OCI-LY1 (cell line): ENCODE data around the gene RNGTT.

Experiments used
- H2AFZ ChIP-seq: fragments of 200-600 bp; sonication (generic), shearing (Covaris generic); 2 replicates; pipeline ENCODE4 v1.6.0; 2014; ENCODE audit warnings: antibody characterized with exemption, mild to moderate bottlenecking, low read length
- H3F3A ChIP-seq: fragments of 200-600 bp; sonication (generic), shearing (Covaris generic); 2 replicates; pipeline ENCODE4 v1.6.0; 2014; ENCODE audit warnings: mild to moderate bottlenecking, antibody characterized with exemption, low read length, moderate library complexity; ENCODE audit not compliant: insufficient read depth
- H3K27ac ChIP-seq: fragments of 200-600 bp; sonication (generic); 2 replicates; pipeline ENCODE4 v1.5.1; 2014; ENCODE audit warnings: low read length, mixed run types, mild to moderate bottlenecking, low read depth; ENCODE audit not compliant: poor library complexity, severe bottlenecking
- H3K27me3 ChIP-seq: fragments of 200-600 bp; sonication (generic); 2 replicates; pipeline ENCODE4 v1.6.0; 2014; ENCODE audit warnings: antibody characterized with exemption, mild to moderate bottlenecking, low read length, moderate library complexity; ENCODE audit not compliant: insufficient read depth
- H3K36me3 ChIP-seq: fragments of 200-600 bp; sonication (generic); 2 replicates; pipeline ENCODE4 v1.6.1; 2014; ENCODE audit warnings: mild to moderate bottlenecking, antibody characterized with exemption, low read length, moderate library complexity, mixed read lengths; ENCODE audit not compliant: insufficient read depth
- H3K4me1 ChIP-seq: fragments of 200-600 bp; sonication (generic); 2 replicates; pipeline ENCODE4 v1.5.1; 2014; ENCODE audit warnings: mild to moderate bottlenecking, low read length, moderate library complexity; ENCODE audit not compliant: insufficient read depth, severe bottlenecking
- H3K4me2 ChIP-seq: fragments of 200-600 bp; sonication (generic), shearing (Covaris generic); 2 replicates; pipeline ENCODE4 v1.6.1; 2014; ENCODE audit warnings: low read length
- H3K4me3 ChIP-seq: fragments of 200-600 bp; sonication (generic); 2 replicates; pipeline ENCODE4 v1.5.1; 2014; ENCODE audit warnings: low read length, low read depth, mild to moderate bottlenecking, mixed read lengths; ENCODE audit not compliant: poor library complexity, severe bottlenecking
- H3K79me2 ChIP-seq: fragments of 200-600 bp; shearing (Covaris generic); 2 replicates; pipeline ENCODE4 v1.6.1; 2016; ENCODE audit warnings: mixed run types, low read length, mixed read lengths; ENCODE audit not compliant: insufficient read depth
- H3K9ac ChIP-seq: fragments of 200-600 bp; sonication (generic), shearing (Covaris generic); 2 replicates; pipeline ENCODE4 v1.6.1; 2014; ENCODE audit warnings: mild to moderate bottlenecking, low read length, mixed read lengths
- H3K9me2 ChIP-seq: fragments of 200-600 bp; sonication (generic), shearing (Covaris generic); 2 replicates; pipeline ENCODE4 v1.6.1; 2014; ENCODE audit warnings: low read depth, mild to moderate bottlenecking, low read length, mixed read lengths
- H3K9me3 ChIP-seq: fragments of 200-600 bp; shearing (Covaris generic); 2 replicates; pipeline ENCODE4 v1.6.1; 2014; ENCODE audit warnings: low read length, mixed read lengths
- H4K20me1 ChIP-seq: fragments of 200-600 bp; sonication (generic), shearing (Covaris generic); 2 replicates; pipeline ENCODE4 v1.6.0; 2016; ENCODE audit warnings: mild to moderate bottlenecking, low read length; ENCODE audit not compliant: insufficient read depth
- EZH2 ChIP-seq: fragments of 200-600 bp; sonication (generic), shearing (Covaris generic); IDR thresholded peaks from 2 replicates; pipeline ENCODE4 v1.8.0; 2017; ENCODE audit warnings: borderline replicate concordance, mixed run types, mild to moderate bottlenecking, antibody characterized with exemption, low read length, moderate library complexity, mixed read lengths
- TF ChIP-seq, protein P1 (sequence below): fragments of 200-600 bp; sonication (generic), shearing (Covaris generic); IDR thresholded peaks from 2 replicates; pipeline ENCODE4 v1.5.1; 2017; ENCODE audit warnings: mild to moderate bottlenecking, antibody characterized with exemption, low read length, moderate library complexity, mixed read lengths

RNGTT gene

DNA sequence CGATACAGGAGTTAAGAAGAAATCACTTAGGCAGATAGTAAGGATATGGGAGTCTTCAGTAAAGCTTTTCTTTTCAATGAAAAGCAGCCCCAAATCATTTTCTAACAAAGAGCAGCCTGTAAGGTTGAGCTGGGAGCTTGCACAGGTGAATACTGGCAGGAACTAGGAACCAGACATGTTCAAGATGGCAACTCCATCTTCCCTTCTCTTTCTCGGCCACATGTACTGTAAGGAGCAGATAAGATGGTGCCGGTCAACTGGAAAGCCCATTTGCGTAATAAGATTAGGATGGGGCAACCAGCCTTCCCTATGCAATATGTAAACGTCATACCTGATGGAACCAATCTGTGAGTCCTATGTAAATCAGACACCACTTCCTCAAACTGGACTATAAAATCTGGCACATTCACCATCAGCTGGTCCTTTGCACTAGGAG is 46.2 kb upstream of the RNGTT start:
- H3K9me3 ChIP-seq, result no peaks in the 10 kb centered on the region
- no peaks in the 10 kb centered on the region for H3K9me2 ChIP-seq
- H3K36me3 ChIP-seq, result no peaks in the 10 kb centered on the region
- no peak overlapping the region for H3K9ac ChIP-seq
- H3K79me2 ChIP-seq, result no peaks in the 10 kb centered on the region
- H4K20me1 ChIP-seq, result no peaks in the 10 kb centered on the region
- no peaks in the 10 kb centered on the region for H3K4me1 ChIP-seq
- H3K27me3 ChIP-seq, result no peaks in the 10 kb centered on the region
- no peaks in the 10 kb centered on the region for H3F3A ChIP-seq
- no peak overlapping the region for H3K4me3 ChIP-seq
- TF ChIP-seq, protein P1, sequence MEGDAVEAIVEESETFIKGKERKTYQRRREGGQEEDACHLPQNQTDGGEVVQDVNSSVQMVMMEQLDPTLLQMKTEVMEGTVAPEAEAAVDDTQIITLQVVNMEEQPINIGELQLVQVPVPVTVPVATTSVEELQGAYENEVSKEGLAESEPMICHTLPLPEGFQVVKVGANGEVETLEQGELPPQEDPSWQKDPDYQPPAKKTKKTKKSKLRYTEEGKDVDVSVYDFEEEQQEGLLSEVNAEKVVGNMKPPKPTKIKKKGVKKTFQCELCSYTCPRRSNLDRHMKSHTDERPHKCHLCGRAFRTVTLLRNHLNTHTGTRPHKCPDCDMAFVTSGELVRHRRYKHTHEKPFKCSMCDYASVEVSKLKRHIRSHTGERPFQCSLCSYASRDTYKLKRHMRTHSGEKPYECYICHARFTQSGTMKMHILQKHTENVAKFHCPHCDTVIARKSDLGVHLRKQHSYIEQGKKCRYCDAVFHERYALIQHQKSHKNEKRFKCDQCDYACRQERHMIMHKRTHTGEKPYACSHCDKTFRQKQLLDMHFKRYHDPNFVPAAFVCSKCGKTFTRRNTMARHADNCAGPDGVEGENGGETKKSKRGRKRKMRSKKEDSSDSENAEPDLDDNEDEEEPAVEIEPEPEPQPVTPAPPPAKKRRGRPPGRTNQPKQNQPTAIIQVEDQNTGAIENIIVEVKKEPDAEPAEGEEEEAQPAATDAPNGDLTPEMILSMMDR, result no peak
- TF ChIP-seq EZH2, result no peak
- H3K27ac ChIP-seq, result no peak overlapping the region
- H2AFZ ChIP-seq, result no peak overlapping the region
- H3K4me2 ChIP-seq, result no peak overlapping the region

DNA sequence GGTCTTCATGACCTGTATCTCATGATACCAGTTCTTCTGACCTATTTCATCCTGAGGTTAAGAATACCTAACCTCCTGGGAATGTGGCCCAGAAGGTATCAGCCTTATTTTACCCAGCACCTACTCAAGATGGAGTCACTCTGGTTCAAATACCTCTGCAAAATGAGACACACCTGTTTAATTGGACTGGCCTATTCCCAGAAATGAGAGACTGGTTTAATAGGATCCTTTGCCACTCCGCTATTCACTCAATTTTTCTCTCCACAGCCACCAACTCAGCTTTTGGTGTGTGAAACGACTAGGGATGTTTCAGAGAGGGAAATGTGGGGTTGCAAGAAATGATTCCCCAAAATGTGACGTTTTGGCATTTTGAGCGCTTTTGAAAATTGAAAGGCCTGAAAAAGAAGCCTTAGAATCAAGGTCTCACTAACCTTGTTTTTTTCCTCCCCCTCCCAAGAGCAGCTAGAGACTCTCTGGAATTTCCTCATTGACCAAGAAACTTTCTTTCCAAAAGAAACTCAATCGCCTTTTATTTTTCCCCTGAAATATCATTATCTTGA is 45.5 kb upstream of the RNGTT start:
- H3K9me2 ChIP-seq, result no peaks in the 10 kb centered on the region
- no peak overlapping the region for H3K4me3 ChIP-seq
- no peaks in the 10 kb centered on the region for H3F3A ChIP-seq
- no peaks in the 10 kb centered on the region for H4K20me1 ChIP-seq
- TF ChIP-seq EZH2, result no peak
- TF ChIP-seq, protein P1, result no peak
- no peak overlapping the region for H3K27ac ChIP-seq
- H3K27me3 ChIP-seq, result no peaks in the 10 kb centered on the region
- no peaks in the 10 kb centered on the region for H3K9me3 ChIP-seq
- no peaks in the 10 kb centered on the region for H3K4me1 ChIP-seq
- no peaks in the 10 kb centered on the region for H3K79me2 ChIP-seq
- no peak overlapping the region for H2AFZ ChIP-seq
- H3K4me2 ChIP-seq, result no peak overlapping the region
- no peak overlapping the region for H3K9ac ChIP-seq
- no peaks in the 10 kb centered on the region for H3K36me3 ChIP-seq

DNA sequence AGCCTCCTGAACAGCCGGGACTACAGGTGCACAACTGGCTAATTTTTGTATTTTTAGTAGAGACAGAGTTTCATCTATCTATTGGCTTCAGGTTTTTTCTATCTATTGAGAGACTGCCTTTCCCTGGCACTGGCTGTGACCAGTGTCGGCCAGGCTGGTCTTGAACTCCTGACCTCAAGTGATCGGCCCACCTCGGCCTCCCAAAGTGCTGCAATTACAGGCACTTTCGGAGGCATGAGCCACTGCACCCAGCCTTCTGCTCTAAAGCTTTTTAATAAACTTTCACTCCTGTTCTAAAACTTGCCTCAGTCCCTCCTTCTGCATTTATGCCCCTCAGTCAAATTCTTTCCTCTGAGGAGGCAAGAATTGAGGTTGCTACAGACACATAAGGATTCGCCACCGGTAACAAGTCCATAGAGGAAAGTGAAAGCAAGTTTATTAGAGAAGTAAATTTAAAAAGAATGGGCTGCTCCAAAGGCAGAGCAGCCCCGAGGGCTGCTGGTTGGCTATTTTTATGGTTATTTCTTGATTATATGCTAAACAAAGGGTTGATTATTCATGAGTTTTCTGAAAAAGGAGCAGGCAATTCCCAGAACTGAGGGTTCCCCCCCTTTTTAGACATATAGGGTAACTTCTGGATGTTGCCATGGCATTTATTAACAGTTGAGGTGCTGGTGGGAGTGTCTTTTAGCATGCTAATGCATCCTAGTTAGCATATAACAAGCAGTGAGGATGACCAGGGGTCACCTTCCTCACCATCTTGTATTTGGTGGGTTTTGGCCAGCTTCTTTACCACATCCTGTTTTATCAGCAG is 44.8 kb upstream of the RNGTT start:
- Histone ChIP-seq H3K27me3 (no peaks in the 10 kb centered on the region), H3K9ac (no peak overlapping the region), H4K20me1 (no peaks in the 10 kb centered on the region), H3F3A (no peaks in the 10 kb centered on the region), H2AFZ (no peak overlapping the region), H3K9me3 (no peaks in the 10 kb centered on the region), H3K9me2 (no peaks in the 10 kb centered on the region), H3K36me3 (no peaks in the 10 kb centered on the region), H3K4me3 (no peak overlapping the region), H3K79me2 (no peaks in the 10 kb centered on the region), H3K4me2 (no peak overlapping the region), H3K27ac (no peak overlapping the region), H3K4me1 (no peaks in the 10 kb centered on the region)
- TF ChIP-seq, protein P1, result no peak
- no peak for TF ChIP-seq EZH2
